ENCODE measurements around the gene TOP3A. TPM values are rescaled to one million over a fixed set of nuclear protein-coding genes. Genes with fewer than 3 reads are reported as not detected.

Gene TOP3A
- total RNA-seq, 1 experiment from 2014 or later, result 48.8 TPM

DNA sequence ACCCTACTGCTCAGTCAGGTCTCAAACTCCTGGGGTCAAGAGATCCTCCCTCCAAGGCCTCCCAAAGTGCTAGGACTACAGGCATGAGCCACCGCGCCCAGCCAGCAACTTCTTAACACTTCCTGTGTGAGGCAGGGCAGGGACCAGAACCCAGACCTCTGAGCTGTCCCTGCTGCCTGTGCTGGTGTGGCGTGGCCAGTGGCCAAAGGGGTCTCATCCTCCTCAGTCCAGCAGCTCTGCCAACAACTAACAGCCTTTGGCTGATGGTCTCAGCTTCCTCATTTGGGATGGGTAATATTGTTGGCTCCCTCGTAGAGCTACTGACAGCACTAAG lies 90.8 kb downstream of the TOP3A start (continued):
- TF ChIP-seq SP1 (IDR thresholded peaks at IDR 0.05; ENCODE audit: low read depth), result no peak

Small RNA genes lying within 50 kb of the gene (microRNA-seq; reads per million reads assigned to microRNA genes)
- not detected for gene MIR6778 (ENCODE audit: borderline number of aligned reads)

Other genes with a start within 250 kb of the TOP3A start
- 41.0 TPM for gene DRG2, start 227.0 kb downstream of the TOP3A start, total RNA-seq (2021; ENCODE audit: unreplicated experiment)
- 2.8 TPM for gene MYO15A, start 206.2 kb downstream of the TOP3A start, total RNA-seq (2021; ENCODE audit: unreplicated experiment)
- 97.8 TPM for gene ALKBH5, start 131.2 kb downstream of the TOP3A start, total RNA-seq (2021; ENCODE audit: unreplicated experiment)
- 44.3 TPM for gene LLGL1, start 89.4 kb downstream of the TOP3A start, total RNA-seq (2021; ENCODE audit: unreplicated experiment)
- 264 TPM for gene FLII, start 56.3 kb downstream of the TOP3A start, total RNA-seq (2021; ENCODE audit: unreplicated experiment)
- 9.3 TPM for gene MIEF2, start 54.3 kb downstream of the TOP3A start, total RNA-seq (2021; ENCODE audit: unreplicated experiment)
- 12.7 TPM for gene SMCR8, start 299 bp upstream of the TOP3A start, total RNA-seq (2021; ENCODE audit: unreplicated experiment)
- gene SHMT1, start 48.6 kb upstream of the TOP3A start, total RNA-seq (2021; ENCODE audit: unreplicated experiment), result 46.5 TPM
- gene EVPLL, start 62.8 kb upstream of the TOP3A start, total RNA-seq (2021; ENCODE audit: unreplicated experiment), result not detected
- not detected for gene LGALS9C, start 161.8 kb upstream of the TOP3A start, total RNA-seq (2021; ENCODE audit: unreplicated experiment)